HepG2 (cell line): ENCODE measurements around the gene ERF. TPM values are rescaled to one million over a fixed set of nuclear protein-coding genes. Genes with fewer than 3 reads are reported as not detected.

Experiments used
- AHR ChIP-seq: IDR thresholded peaks from 2 replicates; pipeline ENCODE4 v1.6.1; 2018; ENCODE audit warnings: missing genetic modification reagents, missing compliant biosample characterization
- FOXA1 ChIP-seq, 2 experiments: fragments of 450-650 bp in 1 of 2; sonication (generic) in 1 of 2; formaldehyde crosslinking in 1 of 2; IDR thresholded peaks; 2 replicates each; pipeline versions ENCODE4 v1.4.0 to v1.6.1; 2016 to 2020; ENCODE audit warnings: missing genetic modification reagents in 1 of 2
- FOXC1 ChIP-seq: sonication (generic); formaldehyde crosslinking; IDR thresholded peaks from 2 replicates; pipeline ENCODE4 v1.8.0; 2022; ENCODE audit warnings: mild to moderate bottlenecking, missing genetic modification reagents, borderline replicate concordance
- FOXK2 ChIP-seq: fragments of 450-650 bp; IDR thresholded peaks from 2 replicates; pipeline ENCODE4 v1.6.1; 2016
- GTF2F1 ChIP-seq: fragments of 150-350 bp; IDR thresholded peaks from 2 replicates; pipeline ENCODE4 v1.6.1; 2014; ENCODE audit warnings: low read length
- HOXA3 ChIP-seq: sonication (generic); formaldehyde crosslinking; IDR thresholded peaks from 2 replicates; pipeline ENCODE4 v1.5.0; 2020; ENCODE audit warnings: missing genetic modification reagents
- KDM4B ChIP-seq: sonication (generic); formaldehyde crosslinking; IDR thresholded peaks from 2 replicates; pipeline ENCODE4 v1.4.0; 2020; ENCODE audit warnings: missing genetic modification reagents
- PATZ1 ChIP-seq: sonication (generic); formaldehyde crosslinking; IDR thresholded peaks from 2 replicates; pipeline ENCODE4 v1.4.0; 2020; ENCODE audit warnings: missing genetic modification reagents
- RARG ChIP-seq: sonication (generic); formaldehyde crosslinking; IDR thresholded peaks from 2 replicates; pipeline ENCODE4 v1.4.0; 2020; ENCODE audit warnings: low read depth, mild to moderate bottlenecking, missing genetic modification reagents
- SNRNP70 ChIP-seq: fragments of 200-400 bp; formaldehyde crosslinking; IDR thresholded peaks from 2 replicates; pipeline ENCODE4 v1.6.1; 2017; ENCODE audit warnings: mild to moderate bottlenecking, low read depth, low read length, moderate library complexity
- SRSF4 ChIP-seq: fragments of 200-400 bp; formaldehyde crosslinking; IDR thresholded peaks from one replicate; pipeline ENCODE4 v1.6.1; 2018; ENCODE audit warnings: mild to moderate bottlenecking, low read depth, low read length, moderate library complexity; ENCODE audit not compliant: poor library complexity, severe bottlenecking
- ZBTB4 ChIP-seq: sonication (generic); formaldehyde crosslinking; IDR thresholded peaks from 2 replicates; pipeline ENCODE4 v1.4.0; 2020; ENCODE audit warnings: missing genetic modification reagents, mild to moderate bottlenecking, borderline replicate concordance
- ZFAT ChIP-seq: sonication (generic); formaldehyde crosslinking; conservative IDR thresholded peaks from 2 replicates; pipeline ENCODE4 v1.8.1; 2023; ENCODE audit warnings: missing genetic modification reagents, inconsistent platforms
- ZFX ChIP-seq: sonication (generic); formaldehyde crosslinking; IDR thresholded peaks from 2 replicates; pipeline ENCODE4 v1.4.0; 2020; ENCODE audit warnings: mild to moderate bottlenecking, low read depth, missing genetic modification reagents, moderate library complexity
- ZMYM3 ChIP-seq: sonication (generic); formaldehyde crosslinking; IDR thresholded peaks from 2 replicates; pipeline ENCODE4 v1.5.1; 2020; ENCODE audit warnings: mild to moderate bottlenecking, missing genetic modification reagents
- ZNF33B ChIP-seq: sonication (generic); formaldehyde crosslinking; IDR thresholded peaks from 2 replicates; pipeline ENCODE4 v1.5.1; 2020; ENCODE audit warnings: mild to moderate bottlenecking, missing genetic modification reagents
- ZNF350 ChIP-seq: sonication (generic); formaldehyde crosslinking; IDR thresholded peaks from 2 replicates; pipeline ENCODE4 v1.4.0; 2020; ENCODE audit warnings: mild to moderate bottlenecking, low read depth, missing genetic modification reagents, borderline replicate concordance
- ZNF547 ChIP-seq: sonication (generic); formaldehyde crosslinking; IDR thresholded peaks from 2 replicates; pipeline ENCODE4 v1.5.1; 2020; ENCODE audit warnings: mild to moderate bottlenecking, missing genetic modification reagents
- ZNF616 ChIP-seq: sonication (generic); formaldehyde crosslinking; IDR thresholded peaks from 2 replicates; pipeline ENCODE4 v1.5.0; 2020; ENCODE audit warnings: low read depth, mild to moderate bottlenecking, missing genetic modification reagents
- ZNF674 ChIP-seq: sonication (generic); formaldehyde crosslinking; IDR thresholded peaks from 2 replicates; pipeline ENCODE4 v1.5.0; 2020; ENCODE audit warnings: low read depth, mild to moderate bottlenecking, missing genetic modification reagents
- ZNF784 ChIP-seq: sonication (generic); formaldehyde crosslinking; IDR thresholded peaks from 2 replicates; pipeline ENCODE4 v1.5.1; 2020; ENCODE audit warnings: missing genetic modification reagents, mild to moderate bottlenecking, borderline replicate concordance
- ZNF816 ChIP-seq: sonication (generic); formaldehyde crosslinking; IDR thresholded peaks from 2 replicates; pipeline ENCODE4 v1.8.0; 2022; ENCODE audit warnings: missing genetic modification reagents, mild to moderate bottlenecking, borderline replicate concordance
- ZZZ3 ChIP-seq: sonication (generic); formaldehyde crosslinking; IDR thresholded peaks from 2 replicates; pipeline ENCODE4 v1.4.0; 2020; ENCODE audit warnings: missing genetic modification reagents, mild to moderate bottlenecking, borderline replicate concordance
- polyA plus RNA-seq, 8 experiments: library from polyadenylated mRNA; depleted of rRNA in 3 of 8; stranded (reverse) in 7 of 8; unstranded in 1 of 8; fragments of >200 nt; fragmentation: Illumina TruSeq in 4 of 8; extraction: Trizol in 4 of 8; gene quantifications; 2 replicates each; pipeline versions ENCODE4 v1.2.1 to v1.2.3, GENCODE V29; 2011 to 2016; ENCODE audit warnings: low read depth in 4 of 8, missing spikeins in 1 of 8, mixed read lengths in 1 of 8; ENCODE audit not compliant: insufficient read depth in 1 of 8
- total RNA-seq, 5 experiments: library from RNA; depleted of rRNA; stranded (reverse); fragments of >200 nt; fragmentation: Illumina TruSeq; extraction: Trizol; gene quantifications; 2 replicates each; pipeline ENCODE4 v1.2.3, GENCODE V29; 2016; ENCODE audit warnings: low read depth in 1 of 5

ERF gene
- total and polyA plus RNA-seq, 2 of the 13 experiments (the other 11 are each of a cell fraction or from before 2014, with no cell fraction given), result 67.1 to 69.9 TPM

- TF ChIP-seq ZNF784 (CRISPR knock-in tag) (0 out of 2 replicates have a peak, but pooled peaks have one; percentile 47), KDM4B (CRISPR knock-in tag) (no peak), FOXK2 (no peak), ZFX (CRISPR knock-in tag) (peak; percentile 11), AHR (no peak), ZMYM3 (CRISPR knock-in tag) (no peak), ZNF350 (CRISPR knock-in tag) (no peak), ZZZ3 (CRISPR knock-in tag) (no peak), SRSF4 (no peak), HOXA3 (CRISPR knock-in tag) (no peak), ZFAT (CRISPR knock-in tag) (no peak), ZBTB4 (CRISPR knock-in tag) (no peak), GTF2F1 (no peak), ZNF616 (CRISPR knock-in tag) (no peak), FOXC1 (CRISPR knock-in tag) (0 out of 2 replicates have a peak, but pooled peaks have one; percentile 3), SNRNP70 (no peak), PATZ1 (CRISPR knock-in tag) (no peak), ZNF33B (CRISPR knock-in tag) (0 out of 2 replicates have a peak, but pooled peaks have one; percentile 54), RARG (CRISPR knock-in tag) (no peak), FOXA1 (IDR thresholded peaks at IDR 0.05) (no peak), FOXA1 (CRISPR knock-in tag; IDR thresholded peaks at IDR 0.05) (no peak), ZNF674 (CRISPR knock-in tag) (no peak), ZNF547 (CRISPR knock-in tag) (peak; percentile 64; the same call in 1 of the 2 replicates), ZNF816 (no peak)
These were observed 14.8 kb upstream of the ERF start (continued) for GRCh38 chr19:42269478-42270345.
